ENCODE data around the gene FFAR1.
"Not testable (repeated sequence)": the region's sequence is repeated elsewhere in the genome, so short reads cannot be mapped to it uniquely, and the experiment has no call there.

FFAR1 gene

GRCh38 chr19:35363001-35363590 lies 15.4 kb downstream of the FFAR1 start:
- DNase-seq: no peak

- DNase-seq: no peak
These were observed 16.2 kb downstream of the FFAR1 start for GRCh38 chr19:35363711-35364425.

DNA sequence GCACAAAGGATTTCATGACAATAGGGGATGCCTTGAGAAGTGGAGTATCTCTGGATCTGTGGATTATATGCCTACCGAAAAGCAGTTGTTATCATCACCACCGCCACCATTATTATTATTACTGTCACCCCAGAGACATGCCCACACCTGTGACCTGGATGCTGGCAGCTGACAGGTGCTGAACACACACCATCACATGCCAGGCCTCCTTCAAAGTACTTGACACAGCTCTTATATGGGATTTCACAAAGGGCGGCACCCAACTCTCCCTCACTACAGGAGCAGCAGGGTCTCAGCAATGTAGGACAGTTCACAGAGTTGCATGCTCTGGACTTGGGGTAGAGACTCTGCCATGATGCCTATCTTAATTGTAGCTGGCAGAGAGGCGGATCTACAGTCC lies 17.6 kb downstream of the FFAR1 start:
- DNase-seq: no peak

- no peak for DNase-seq
These were observed 20.7 kb downstream of the FFAR1 start for GRCh38 chr19:35368378-35368777.

DNA sequence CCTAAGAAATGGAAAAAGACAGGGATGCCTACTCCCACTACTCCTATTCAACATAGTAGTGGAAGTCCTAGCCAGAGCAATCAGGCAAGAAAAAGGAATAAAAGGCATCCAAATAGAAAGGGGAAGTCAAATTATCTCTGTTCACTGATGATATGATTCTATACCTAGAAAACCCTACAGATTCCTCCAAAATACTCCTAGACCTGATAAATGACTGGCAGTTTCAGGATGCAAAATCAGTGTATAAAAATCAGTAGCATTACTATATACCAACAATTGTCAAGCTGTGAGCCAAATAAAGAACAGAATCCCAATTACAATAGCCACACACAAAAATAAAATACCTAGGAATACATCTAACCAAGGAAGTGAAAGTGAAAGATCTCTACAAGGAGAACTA lies 21.8 kb downstream of the FFAR1 start:
- peak; percentile 16 for DNase-seq

DNA sequence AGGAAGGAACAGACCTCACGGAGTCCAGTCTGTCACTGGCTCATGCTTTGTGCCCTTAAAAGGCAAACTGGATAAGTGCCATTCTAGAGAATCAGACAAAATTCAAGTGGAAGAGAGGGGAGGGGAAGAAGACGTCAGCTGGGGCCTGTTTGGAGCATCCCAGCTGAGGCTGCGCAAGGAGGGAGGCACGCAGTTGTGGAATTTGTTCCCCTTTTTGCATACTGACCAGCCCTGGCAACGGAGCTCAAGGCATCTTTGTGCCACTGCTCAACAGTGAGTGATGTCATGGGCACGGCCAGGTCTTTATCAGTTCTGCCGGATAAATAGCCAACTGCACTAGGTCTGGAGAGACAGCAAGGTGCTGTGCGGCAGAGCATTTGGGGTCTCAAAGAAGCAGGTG lies 23.0 kb downstream of the FFAR1 start, which contains the start of gene GPR42:
GPR42 (plus strand) TSS at position 347 of the 400 bp plus-strand sequence. CDS start 292 bp downstream, outside the sequence.
- no peak for DNase-seq

- DNase-seq: no peak
These were observed 25.8 kb downstream of the FFAR1 start for GRCh38 chr19:35373492-35373891.

- not testable (repeated sequence) for DNase-seq
These were observed 26.3 kb downstream of the FFAR1 start for GRCh38 chr19:35374031-35374430.

DNA sequence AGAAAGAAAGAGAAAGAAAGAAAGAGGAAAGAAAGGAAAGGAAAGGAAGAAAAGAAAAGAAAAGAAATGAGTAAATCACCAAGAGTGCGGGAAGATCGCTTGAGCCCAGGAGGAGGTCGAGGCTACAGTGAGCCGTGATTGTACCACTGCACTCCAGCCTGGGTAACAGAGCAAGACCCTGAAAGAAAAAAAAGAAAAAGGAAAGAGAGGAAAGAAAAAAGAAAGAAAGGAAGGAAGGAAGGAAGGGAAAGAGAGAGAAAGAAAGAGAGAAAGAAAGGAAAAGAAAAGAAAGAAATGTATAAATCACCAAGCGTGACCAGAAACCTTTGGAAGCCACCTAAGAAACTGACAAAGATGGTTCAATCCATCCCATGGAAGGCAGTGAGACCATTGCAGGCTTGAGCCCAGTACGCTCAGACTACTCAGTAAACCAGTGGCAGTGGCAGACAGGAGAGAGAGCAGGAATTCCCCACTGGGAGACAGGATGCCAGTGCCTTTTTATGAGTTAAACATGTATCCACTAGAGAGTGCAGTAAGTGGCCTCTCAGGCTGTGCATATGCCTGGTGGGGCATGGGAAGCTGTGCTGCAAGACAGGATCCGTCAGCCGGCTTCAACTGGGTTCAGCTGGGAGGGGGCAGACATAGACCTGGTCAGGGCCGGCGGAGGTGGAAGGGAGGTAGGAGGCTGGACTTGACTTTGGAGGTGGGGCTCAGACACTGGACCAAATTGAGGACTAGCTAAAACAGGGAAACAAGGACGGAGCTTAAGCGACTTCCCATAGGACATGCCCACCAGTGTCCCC lies 28.0 kb downstream of the FFAR1 start:
- no peak for DNase-seq

DNA sequence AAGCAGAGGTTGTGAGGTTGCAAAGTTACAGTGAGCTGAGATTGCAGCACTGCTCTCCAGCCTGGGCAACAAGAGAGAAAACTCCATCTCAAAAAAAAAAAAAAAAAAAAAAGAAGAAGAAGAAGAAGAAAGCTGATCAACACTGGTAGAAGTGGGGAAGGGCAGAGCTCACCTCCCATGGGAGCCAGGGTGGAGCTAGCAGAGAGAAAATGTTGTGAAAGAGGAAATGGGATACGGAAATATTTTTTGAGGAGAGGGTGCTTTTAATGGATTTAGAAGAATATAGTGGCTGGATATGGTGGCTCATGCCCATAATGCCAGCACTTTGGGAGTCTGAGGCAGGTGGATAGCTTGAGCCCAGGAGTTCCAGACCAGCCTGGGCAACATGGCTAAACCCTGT lies 30.0 kb downstream of the FFAR1 start:
- DNase-seq: no peak

DNA sequence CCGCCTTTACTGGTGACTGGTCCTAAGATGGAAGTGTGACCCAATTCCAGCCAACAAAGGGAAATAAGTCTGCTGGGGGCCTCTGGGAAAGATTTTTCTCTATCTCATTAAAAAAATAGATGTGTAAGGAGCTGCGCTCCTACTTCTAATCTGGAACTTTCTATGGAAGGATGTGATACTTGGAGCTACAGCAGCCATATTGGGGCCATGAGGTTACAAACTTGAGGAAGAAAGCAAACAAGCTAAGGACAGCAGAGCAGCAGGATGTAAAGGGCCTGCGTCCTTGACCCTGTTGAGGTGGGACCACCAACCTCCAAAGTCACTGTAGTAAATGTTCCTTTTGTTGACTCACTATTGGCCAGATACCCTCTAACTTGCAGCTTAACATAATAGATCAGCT lies 30.7 kb downstream of the FFAR1 start:
- no peak for DNase-seq

GRCh38 chr19:35379545-35379944 lies 31.8 kb downstream of the FFAR1 start:
- DNase-seq: not testable (repeated sequence)

DNA sequence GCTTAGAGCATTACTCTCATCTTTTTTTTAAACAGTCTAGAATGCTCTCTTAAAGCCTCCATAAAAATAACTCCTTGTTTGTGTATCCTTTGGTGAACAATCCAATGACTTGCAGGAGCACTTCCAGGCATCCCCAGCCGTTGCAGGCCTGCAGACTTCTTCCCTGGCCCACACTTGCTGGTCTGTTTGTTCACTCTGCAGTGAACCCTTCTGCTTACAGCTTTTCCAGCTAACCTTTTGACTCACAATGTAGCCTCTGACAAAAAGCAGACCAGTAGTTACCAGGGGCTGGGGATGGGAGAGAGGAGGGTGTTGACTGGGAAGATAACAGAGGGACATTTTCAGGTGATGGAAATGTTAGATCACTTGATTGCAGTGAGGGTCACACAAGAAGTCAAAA lies 32.3 kb downstream of the FFAR1 start:
- DNase-seq: no peak

- DNase-seq: peak; percentile 84
These were observed 32.9 kb downstream of the FFAR1 start for GRCh38 chr19:35380450-35381124.

GRCh38 chr19:35381318-35381717 lies 33.6 kb downstream of the FFAR1 start:
- DNase-seq: no peak

- DNase-seq: no peak
These were observed 34.2 kb downstream of the FFAR1 start for GRCh38 chr19:35381926-35382325.

DNA sequence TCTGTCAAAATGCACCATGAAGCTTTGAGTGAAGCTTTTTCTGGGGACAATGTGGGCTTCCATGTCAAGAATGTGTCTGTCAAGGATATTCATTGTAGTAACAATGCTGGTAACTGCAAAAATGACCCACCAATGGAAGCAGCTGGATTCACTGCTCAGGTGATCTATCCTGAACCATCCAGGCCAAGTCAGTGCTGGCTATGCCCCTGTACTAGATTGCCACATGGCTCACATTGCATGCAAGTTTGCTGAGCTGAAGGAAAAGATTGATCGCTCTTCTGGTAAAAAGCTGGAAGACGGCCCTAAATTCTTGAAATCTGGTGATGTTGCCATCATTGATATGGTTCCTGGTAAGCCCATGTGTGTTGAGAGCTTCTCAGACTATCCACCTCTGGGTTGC lies 35.8 kb downstream of the FFAR1 start:
- DNase-seq: no peak

DNA sequence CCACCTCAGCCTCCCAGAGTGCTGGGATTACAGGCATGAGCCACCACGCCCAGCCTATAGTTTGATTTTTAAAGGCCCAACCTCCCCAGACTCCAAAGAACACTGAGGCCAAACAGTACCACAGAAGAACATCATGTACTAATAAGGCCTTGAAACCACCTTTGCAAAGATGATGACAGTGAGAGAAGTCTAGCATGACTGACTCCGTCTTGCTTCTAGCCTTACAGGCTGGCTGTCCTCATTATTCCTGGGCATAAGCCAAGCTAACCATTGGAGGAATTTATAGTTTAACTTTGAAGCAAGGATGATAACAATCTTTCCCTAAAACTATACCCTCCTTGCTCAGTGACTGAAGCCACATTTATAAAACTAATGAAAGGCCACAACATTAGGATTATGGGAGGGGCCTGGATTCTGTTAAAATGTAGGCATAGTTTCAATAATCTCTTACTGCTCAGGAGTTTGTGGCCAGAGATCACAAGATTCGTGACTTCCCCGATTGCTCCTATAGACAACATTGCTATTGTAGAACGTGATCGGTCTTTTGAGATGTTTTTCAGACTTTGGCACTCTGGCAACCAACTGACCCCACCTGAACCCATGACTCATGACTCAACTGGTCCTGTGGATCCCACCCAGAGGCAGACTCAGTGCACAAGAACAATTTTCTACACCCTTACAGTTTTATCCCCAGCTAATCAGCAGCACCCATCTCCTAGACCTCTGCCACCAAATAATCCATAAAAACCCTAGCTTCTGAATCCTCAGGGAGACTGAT lies 40.8 kb downstream of the FFAR1 start:
- peak; percentile 49 for DNase-seq

- DNase-seq: peak; percentile 55
These were observed 41.6 kb downstream of the FFAR1 start for GRCh38 chr19:35389192-35389861.

- no peak for DNase-seq
These were observed 45.3 kb downstream of the FFAR1 start for GRCh38 chr19:35392742-35393715.

Measured in OCI-M1 (cell line).